HEK293 (cell line): Measurements from ENCODE around the gene DNER.

ENCODE experiments used
- ZBTB48 ChIP-seq: fragments of 450-650 bp; formaldehyde crosslinking; IDR thresholded peaks from 2 replicates; pipeline ENCODE4 v1.5.1; 2016; ENCODE audit warnings: missing biosample characterization, missing genetic modification characterization
- ZNF248 ChIP-seq: fragments of 450-650 bp; formaldehyde crosslinking; IDR thresholded peaks from 2 replicates; pipeline ENCODE4 v1.5.1; 2017; ENCODE audit warnings: missing biosample characterization, missing genetic modification characterization
- ZNF596 ChIP-seq: fragments of 450-650 bp; IDR thresholded peaks from 2 replicates; pipeline ENCODE4 v1.5.0; 2018; ENCODE audit warnings: missing biosample characterization, mild to moderate bottlenecking, missing genetic modification characterization, moderate library complexity
- ZNF639 ChIP-seq: fragments of 450-650 bp; formaldehyde crosslinking; IDR thresholded peaks from 2 replicates; pipeline ENCODE4 v1.5.1; 2016; ENCODE audit warnings: missing biosample characterization, missing genetic modification characterization
- ZNF658 ChIP-seq: fragments of 450-650 bp; formaldehyde crosslinking; IDR thresholded peaks from 2 replicates; pipeline ENCODE4; 2016; ENCODE audit warnings: missing biosample characterization, missing genetic modification characterization
- ZNF776 ChIP-seq: fragments of 450-650 bp; formaldehyde crosslinking; IDR thresholded peaks from 2 replicates; pipeline ENCODE4 v1.5.0; 2017; ENCODE audit warnings: missing biosample characterization, missing genetic modification characterization, borderline replicate concordance
- TF ChIP-seq, protein P1 (sequence below): fragments of 450-650 bp; formaldehyde crosslinking; IDR thresholded peaks from 2 replicates; pipeline ENCODE4 v1.5.1; 2017; ENCODE audit warnings: missing biosample characterization, missing genetic modification characterization

DNA sequence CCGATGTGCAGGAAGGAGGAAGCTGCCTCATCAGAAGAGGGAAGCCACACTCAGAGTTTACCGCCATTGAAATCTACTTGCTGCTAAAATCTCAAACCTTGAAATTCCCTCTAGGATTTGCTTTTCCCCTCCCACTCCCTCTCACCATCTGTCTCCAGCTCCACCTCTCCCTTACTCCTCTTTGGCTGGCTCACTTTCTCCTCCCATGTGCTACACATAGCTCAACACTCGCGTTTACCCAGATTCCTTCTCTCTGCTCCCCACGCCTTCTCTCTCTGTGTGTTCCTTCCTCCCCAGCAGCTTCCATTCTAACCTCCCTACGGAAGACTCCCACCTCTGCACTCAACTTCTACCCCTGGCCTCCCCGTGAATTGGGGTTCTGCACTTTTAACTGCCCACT is 143.1 kb downstream of the DNER start:
- no peak for TF ChIP-seq ZNF776 (tag by site-specific recombination)
- no peak for TF ChIP-seq ZNF248 (tag by site-specific recombination)
- no peak for TF ChIP-seq ZNF658 (tag by site-specific recombination)
- TF ChIP-seq, protein P1, sequence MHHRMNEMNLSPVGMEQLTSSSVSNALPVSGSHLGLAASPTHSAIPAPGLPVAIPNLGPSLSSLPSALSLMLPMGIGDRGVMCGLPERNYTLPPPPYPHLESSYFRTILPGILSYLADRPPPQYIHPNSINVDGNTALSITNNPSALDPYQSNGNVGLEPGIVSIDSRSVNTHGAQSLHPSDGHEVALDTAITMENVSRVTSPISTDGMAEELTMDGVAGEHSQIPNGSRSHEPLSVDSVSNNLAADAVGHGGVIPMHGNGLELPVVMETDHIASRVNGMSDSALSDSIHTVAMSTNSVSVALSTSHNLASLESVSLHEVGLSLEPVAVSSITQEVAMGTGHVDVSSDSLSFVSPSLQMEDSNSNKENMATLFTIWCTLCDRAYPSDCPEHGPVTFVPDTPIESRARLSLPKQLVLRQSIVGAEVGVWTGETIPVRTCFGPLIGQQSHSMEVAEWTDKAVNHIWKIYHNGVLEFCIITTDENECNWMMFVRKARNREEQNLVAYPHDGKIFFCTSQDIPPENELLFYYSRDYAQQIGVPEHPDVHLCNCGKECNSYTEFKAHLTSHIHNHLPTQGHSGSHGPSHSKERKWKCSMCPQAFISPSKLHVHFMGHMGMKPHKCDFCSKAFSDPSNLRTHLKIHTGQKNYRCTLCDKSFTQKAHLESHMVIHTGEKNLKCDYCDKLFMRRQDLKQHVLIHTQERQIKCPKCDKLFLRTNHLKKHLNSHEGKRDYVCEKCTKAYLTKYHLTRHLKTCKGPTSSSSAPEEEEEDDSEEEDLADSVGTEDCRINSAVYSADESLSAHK (tag by site-specific recombination): no peak
- no peak for TF ChIP-seq ZNF639 (tag by site-specific recombination)
- no peak for TF ChIP-seq ZBTB48 (tag by site-specific recombination)
- TF ChIP-seq ZNF596 (tag by site-specific recombination): no peak
